ENCODE measurements around the gene ASPRV1. TPM values are rescaled to one million over a fixed set of nuclear protein-coding genes. Genes with fewer than 3 reads are reported as not detected.

The ASPRV1 gene
- polyA plus RNA-seq, 1 experiment: 0.29 TPM

- ChIA-PET CTCF (no interaction called here), POLR2A (no interaction called here)
- Histone ChIP-seq H3K36me3 (ENCODE audit: control insufficient read depth, insufficient read depth, low read length) (no peaks in the 10 kb centered on the region), H3K4me3 (ENCODE audit: low read depth, low read length) (no peak overlapping the region), H3K27me3 (ENCODE audit: control insufficient read depth, insufficient read depth, low read length) (no peaks in the 10 kb centered on the region)
- TF ChIP-seq CTCF (IDR thresholded peaks at IDR 0.05; ENCODE audit: insufficient read depth, low read depth, low read length): no peak
- DNase-seq (ENCODE audit: low read depth): no peak
Measured at GRCh38 chr2:69998761-69999160, 37.3 kb upstream of the ASPRV1 start.

GRCh38 chr2:69997015-69997830 lies 35.8 kb upstream of the ASPRV1 start:
- CTCF ChIA-PET: interaction anchor here (0.9 kb wide), 1 partner anchor 66 kb away, joined by 3 read pairs; no protein-coding TSS in a partner anchor
- Histone ChIP-seq H3K36me3 (ENCODE audit: control insufficient read depth, insufficient read depth, low read length) (no peaks in the 10 kb centered on the region), H3K27me3 (ENCODE audit: control insufficient read depth, insufficient read depth, low read length) (no peaks in the 10 kb centered on the region), H3K4me3 (ENCODE audit: low read depth, low read length) (no peak overlapping the region)
- no peak for TF ChIP-seq CTCF (IDR thresholded peaks at IDR 0.05; ENCODE audit: insufficient read depth, low read depth, low read length)
- DNase-seq (ENCODE audit: low read depth): peak; percentile 21
- POLR2A ChIA-PET: no interaction called here

GRCh38 chr2:69995511-69995910 lies 34.1 kb upstream of the ASPRV1 start:
- H3K27me3 ChIP-seq (ENCODE audit: control insufficient read depth, insufficient read depth, low read length): no peaks in the 10 kb centered on the region
- CTCF ChIA-PET: no interaction called here
- no peak for TF ChIP-seq CTCF (IDR thresholded peaks at IDR 0.05; ENCODE audit: insufficient read depth, low read depth, low read length)
- H3K36me3 ChIP-seq (ENCODE audit: control insufficient read depth, insufficient read depth, low read length): no peaks in the 10 kb centered on the region
- POLR2A ChIA-PET: no interaction called here
- H3K4me3 ChIP-seq (ENCODE audit: low read depth, low read length): no peak overlapping the region
- DNase-seq (ENCODE audit: low read depth): no peak

- CTCF ChIA-PET: no interaction called here
- POLR2A ChIA-PET: no interaction called here
- Histone ChIP-seq H3K27me3 (ENCODE audit: control insufficient read depth, insufficient read depth, low read length) (no peaks in the 10 kb centered on the region), H3K36me3 (ENCODE audit: control insufficient read depth, insufficient read depth, low read length) (no peaks in the 10 kb centered on the region), H3K4me3 (ENCODE audit: low read depth, low read length) (no peak overlapping the region)
- DNase-seq (ENCODE audit: low read depth): no peak
- TF ChIP-seq CTCF (IDR thresholded peaks at IDR 0.05; ENCODE audit: insufficient read depth, low read depth, low read length): no peak
Measured at GRCh38 chr2:69994166-69994565, 32.7 kb upstream of the ASPRV1 start.

- TF ChIP-seq CTCF (IDR thresholded peaks at IDR 0.05; ENCODE audit: insufficient read depth, low read depth, low read length): no peak
- DNase-seq (ENCODE audit: low read depth): no peak
- H3K36me3 ChIP-seq (ENCODE audit: control insufficient read depth, insufficient read depth, low read length): no peaks in the 10 kb centered on the region
- CTCF ChIA-PET: no interaction called here
- no peak overlapping the region for H3K4me3 ChIP-seq (ENCODE audit: low read depth, low read length)
- H3K27me3 ChIP-seq (ENCODE audit: control insufficient read depth, insufficient read depth, low read length): no peaks in the 10 kb centered on the region
- POLR2A ChIA-PET: no interaction called here
Measured at GRCh38 chr2:69993708-69994107, 32.3 kb upstream of the ASPRV1 start.

All from BJ (cell line).